Measurements from ENCODE around the gene TGM5.

GRCh38 chr15:43276563-43277200 is 10.0 kb upstream of the TGM5 start:
- TF ChIP-seq CTCF (IDR thresholded peaks at IDR 0.05): no peak
- no peak for TF ChIP-seq POLR2A (IDR thresholded peaks at IDR 0.05)

Data from right lobe of liver (tissue), 4 donors.